Neuron (in vitro differentiated cells): Measurements from ENCODE around the gene ZNF385C.

Source experiments
- H2AFZ ChIP-seq: one replicate; pipeline ENCODE4 v1.6.1; 2013; ENCODE audit warnings: low read depth, mild to moderate bottlenecking, inconsistent platforms, low read length, moderate library complexity
- H3K27me3 ChIP-seq: one replicate; pipeline ENCODE4 v1.6.1; 2013; ENCODE audit warnings: low read length; ENCODE audit not compliant: insufficient read depth
- H3K36me3 ChIP-seq: one replicate; pipeline ENCODE4 v1.6.1; 2013; ENCODE audit warnings: low read length; ENCODE audit not compliant: insufficient read depth
- H3K4me1 ChIP-seq: one replicate; pipeline ENCODE4 v1.6.1; 2013; ENCODE audit warnings: low read length; ENCODE audit not compliant: insufficient read depth
- H3K4me3 ChIP-seq: 2 replicates; pipeline ENCODE4 v1.5.1; 2013; ENCODE audit warnings: mild to moderate bottlenecking, low read length, moderate library complexity
- H3K9me3 ChIP-seq: one replicate; pipeline ENCODE4 v1.6.1; 2013; ENCODE audit warnings: low read length

The ZNF385C gene

GRCh38 chr17:42090964-42091790 lies 7.1 kb downstream of the ZNF385C start:
- no peak overlapping the region for H3K4me3 ChIP-seq
- H3K27me3 ChIP-seq = peaks cover 17% of the 10 kb centered on the region
- H3K9me3 ChIP-seq = no peaks in the 10 kb centered on the region
- H3K4me1 ChIP-seq = peaks cover 12% of the 10 kb centered on the region
- no peaks in the 10 kb centered on the region for H3K36me3 ChIP-seq
- H2AFZ ChIP-seq = no peak overlapping the region

- Histone ChIP-seq H3K9me3 (no peaks in the 10 kb centered on the region), H3K36me3 (no peaks in the 10 kb centered on the region), H2AFZ (no peak overlapping the region), H3K4me1 (no peaks in the 10 kb centered on the region), H3K27me3 (peaks cover 10% of the 10 kb centered on the region), H3K4me3 (no peak overlapping the region)
These were observed 9.5 kb downstream of the ZNF385C start for GRCh38 chr17:42088736-42089135.

- Histone ChIP-seq H3K36me3 (no peaks in the 10 kb centered on the region), H3K4me1 (no peaks in the 10 kb centered on the region), H3K27me3 (peaks cover 10% of the 10 kb centered on the region), H2AFZ (no peak overlapping the region), H3K9me3 (no peaks in the 10 kb centered on the region), H3K4me3 (no peak overlapping the region)
These were observed 10.3 kb downstream of the ZNF385C start for GRCh38 chr17:42087736-42088705.

- Histone ChIP-seq H3K27me3 (peaks cover 10% of the 10 kb centered on the region), H3K4me3 (no peak overlapping the region), H3K36me3 (no peaks in the 10 kb centered on the region), H2AFZ (no peak overlapping the region), H3K4me1 (no peaks in the 10 kb centered on the region), H3K9me3 (no peaks in the 10 kb centered on the region)
These were observed 11.1 kb downstream of the ZNF385C start for GRCh38 chr17:42087042-42087701.

- Histone ChIP-seq H2AFZ (no peak overlapping the region), H3K36me3 (no peaks in the 10 kb centered on the region), H3K9me3 (no peaks in the 10 kb centered on the region), H3K27me3 (peaks cover 21% of the 10 kb centered on the region), H3K4me3 (no peak overlapping the region), H3K4me1 (no peaks in the 10 kb centered on the region)
These were observed 16.6 kb downstream of the ZNF385C start for GRCh38 chr17:42081516-42082129.

GRCh38 chr17:42079541-42079940 lies 18.7 kb downstream of the ZNF385C start:
- no peaks in the 10 kb centered on the region for H3K9me3 ChIP-seq
- no peaks in the 10 kb centered on the region for H3K36me3 ChIP-seq
- peaks cover 26% of the 10 kb centered on the region for H3K27me3 ChIP-seq
- H3K4me1 ChIP-seq = no peaks in the 10 kb centered on the region
- no peak overlapping the region for H2AFZ ChIP-seq
- no peak overlapping the region for H3K4me3 ChIP-seq

GRCh38 chr17:42078396-42079043 lies 19.8 kb downstream of the ZNF385C start:
- no peaks in the 10 kb centered on the region for H3K36me3 ChIP-seq
- H3K27me3 ChIP-seq = peaks cover 31% of the 10 kb centered on the region
- H3K4me1 ChIP-seq = no peaks in the 10 kb centered on the region
- H3K9me3 ChIP-seq = no peaks in the 10 kb centered on the region
- no peak overlapping the region for H2AFZ ChIP-seq
- H3K4me3 ChIP-seq = no peak overlapping the region

- H3K9me3 ChIP-seq = no peaks in the 10 kb centered on the region
- no peak overlapping the region for H3K4me3 ChIP-seq
- H2AFZ ChIP-seq = no peak overlapping the region
- H3K4me1 ChIP-seq = no peaks in the 10 kb centered on the region
- no peaks in the 10 kb centered on the region for H3K36me3 ChIP-seq
- H3K27me3 ChIP-seq = peaks cover 39% of the 10 kb centered on the region
These were observed 20.5 kb downstream of the ZNF385C start for GRCh38 chr17:42077755-42078154.

GRCh38 chr17:42076797-42077559 lies 21.3 kb downstream of the ZNF385C start:
- H3K4me1 ChIP-seq = no peaks in the 10 kb centered on the region
- no peaks in the 10 kb centered on the region for H3K36me3 ChIP-seq
- no peak overlapping the region for H2AFZ ChIP-seq
- no peak overlapping the region for H3K4me3 ChIP-seq
- H3K27me3 ChIP-seq = peaks cover 47% of the 10 kb centered on the region
- no peaks in the 10 kb centered on the region for H3K9me3 ChIP-seq

GRCh38 chr17:42075789-42076188 lies 22.5 kb downstream of the ZNF385C start:
- Histone ChIP-seq H3K4me3 (no peak overlapping the region), H3K9me3 (no peaks in the 10 kb centered on the region), H3K4me1 (no peaks in the 10 kb centered on the region), H2AFZ (no peak overlapping the region), H3K36me3 (no peaks in the 10 kb centered on the region), H3K27me3 (peaks cover 59% of the 10 kb centered on the region)

GRCh38 chr17:42072323-42073187 lies 25.7 kb downstream of the ZNF385C start:
- Histone ChIP-seq H3K36me3 (no peaks in the 10 kb centered on the region), H3K27me3 (peaks cover 67% of the 10 kb centered on the region), H3K9me3 (no peaks in the 10 kb centered on the region), H3K4me3 (no peak overlapping the region), H2AFZ (no peak overlapping the region), H3K4me1 (no peaks in the 10 kb centered on the region)
